Erythroblast (primary cell): ENCODE data around the gene OVOL1.
"Not testable (repeated sequence)": the region's sequence is repeated elsewhere in the genome, so short reads cannot be mapped to it uniquely, and the experiment has no call there.

ENCODE experiments used
- DNase-seq, 2 experiments: peaks; one replicate each; lab custom pipeline; 2025; lab: John Stamatoyannopoulos, UW
- GATA1 ChIP-seq: IDR thresholded peaks from 2 replicates; pipeline ENCODE4 v1.6.1; 2011; ENCODE audit warnings: low read depth, mild to moderate bottlenecking, control low read depth, low read length, moderate library complexity
- POLR2A ChIP-seq: IDR thresholded peaks from 2 replicates; pipeline ENCODE4 v1.6.1; 2011; ENCODE audit warnings: mild to moderate bottlenecking, low read length

Gene OVOL1

DNA sequence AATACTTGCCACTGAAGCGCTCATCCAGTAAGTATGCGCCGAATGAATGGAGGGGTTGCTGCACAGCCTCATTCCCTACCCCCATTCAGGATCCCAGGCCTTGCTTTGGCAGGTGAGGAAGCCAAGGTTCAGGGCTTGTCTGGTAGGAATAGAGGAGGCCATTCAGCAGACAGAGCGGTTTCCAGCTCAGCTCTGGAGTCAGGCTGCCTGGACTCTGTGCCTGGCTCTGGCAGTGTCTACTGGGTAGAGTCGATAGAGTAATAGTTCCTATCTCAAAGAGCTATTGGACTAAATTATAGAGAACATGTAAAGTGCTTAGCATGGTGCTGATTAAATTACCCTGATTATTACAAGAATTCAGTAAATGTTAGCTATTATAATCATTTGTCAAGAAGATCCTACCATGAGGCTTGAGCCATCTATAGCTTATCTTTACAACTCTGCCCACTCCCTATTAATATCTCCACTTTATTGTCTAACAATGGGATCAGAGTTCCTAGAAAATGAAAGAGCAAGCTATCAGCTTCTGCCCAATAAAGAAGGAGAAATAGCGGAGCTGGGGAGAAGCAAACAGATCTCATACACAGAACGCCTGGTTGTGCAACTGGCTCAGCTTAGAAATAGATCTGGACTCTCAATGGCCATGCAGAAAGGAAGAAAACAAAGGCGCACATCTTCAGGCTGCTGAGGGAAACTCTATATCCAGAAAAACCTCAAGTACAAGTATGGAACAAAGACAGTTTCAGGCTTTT, 40.3 kb downstream of the OVOL1 start:
- DNase-seq, result no peak
- no peak for TF ChIP-seq POLR2A
- no peak for TF ChIP-seq GATA1

DNA sequence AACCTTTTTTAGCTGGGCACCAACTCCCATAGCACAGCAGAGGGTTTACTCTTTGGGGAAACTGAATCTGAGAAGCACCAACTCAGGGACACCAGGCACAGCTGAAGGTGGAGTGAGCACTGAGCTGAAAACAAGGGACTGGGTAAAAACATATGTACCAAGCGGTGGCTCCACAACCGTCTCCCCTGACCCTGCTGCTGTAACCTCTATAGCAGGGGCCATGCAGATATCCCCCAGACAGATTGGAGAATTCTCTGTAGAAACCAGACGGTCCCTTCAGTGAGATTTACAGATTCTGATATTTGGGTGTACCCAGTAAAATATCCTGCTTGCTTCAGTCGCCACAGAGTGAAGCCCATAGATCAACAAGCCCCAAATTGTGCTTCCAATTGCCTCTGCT, 42.6 kb downstream of the OVOL1 start:
- no peak for DNase-seq
- TF ChIP-seq POLR2A, result no peak
- no peak for TF ChIP-seq GATA1

DNA sequence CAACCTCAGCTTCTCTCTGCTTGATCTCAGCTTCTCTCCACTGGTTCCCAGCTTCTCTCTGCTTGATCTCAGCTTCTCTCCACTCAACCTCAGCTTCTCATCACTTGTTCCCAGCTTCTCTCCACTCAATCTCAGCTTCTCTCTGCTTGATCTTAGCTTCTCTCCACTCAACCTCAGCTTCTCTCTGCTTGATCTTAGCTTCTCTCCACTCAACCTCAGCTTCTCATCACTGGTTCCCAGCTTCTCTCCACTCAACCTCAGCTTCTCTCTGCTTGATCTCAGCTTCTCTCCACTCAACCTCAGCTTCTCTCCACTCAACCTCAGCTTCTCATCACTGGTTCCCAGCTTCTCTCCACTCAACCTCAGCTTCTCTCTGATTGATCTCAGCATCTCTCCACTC, 45.4 kb downstream of the OVOL1 start:
- DNase-seq, result not testable (repeated sequence)

DNA sequence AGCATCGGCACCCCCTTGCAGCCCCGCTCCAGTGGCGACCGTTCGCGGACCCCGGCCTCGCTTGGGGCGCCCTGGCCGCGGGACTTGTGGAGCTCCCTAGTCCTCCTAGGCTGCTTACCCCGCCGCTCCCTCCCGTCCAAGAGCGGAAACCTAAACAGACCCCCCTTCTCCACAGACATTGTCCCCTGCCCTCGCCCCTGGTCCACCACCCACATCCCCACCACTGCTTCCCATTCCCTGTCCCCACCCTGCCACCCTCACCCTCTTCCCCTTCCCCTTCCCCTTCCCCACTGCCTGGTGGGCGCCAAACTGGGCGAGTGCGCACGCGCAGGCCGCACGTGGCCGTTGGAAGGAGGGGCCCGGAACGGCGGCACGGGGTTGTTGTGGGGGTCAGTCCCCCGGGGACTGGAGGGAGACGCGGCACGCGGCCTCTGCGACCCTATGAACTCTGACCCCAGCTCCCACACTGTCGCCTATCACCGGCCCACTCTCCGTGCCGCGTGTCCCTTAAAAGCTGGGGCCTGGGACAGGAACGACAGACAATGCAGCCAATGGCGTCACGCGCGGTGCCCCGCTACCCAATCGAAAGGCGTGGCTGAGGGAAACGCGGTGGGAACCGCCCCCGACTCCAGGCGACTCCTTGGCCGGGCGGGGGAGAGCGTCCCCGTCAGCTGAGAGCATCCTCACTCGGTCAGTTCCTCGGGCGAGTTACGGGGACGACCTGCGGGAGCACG, 46.6 kb downstream of the OVOL1 start, which contains the start of gene SNX32:
TSS of gene SNX32 (plus strand) at position 667 of the 734 bp plus-strand sequence. CDS start 103 bp downstream, outside the sequence.
- peak; percentile 95 to 97 for DNase-seq
- TF ChIP-seq GATA1, result no peak
- no peak for TF ChIP-seq POLR2A

DNA sequence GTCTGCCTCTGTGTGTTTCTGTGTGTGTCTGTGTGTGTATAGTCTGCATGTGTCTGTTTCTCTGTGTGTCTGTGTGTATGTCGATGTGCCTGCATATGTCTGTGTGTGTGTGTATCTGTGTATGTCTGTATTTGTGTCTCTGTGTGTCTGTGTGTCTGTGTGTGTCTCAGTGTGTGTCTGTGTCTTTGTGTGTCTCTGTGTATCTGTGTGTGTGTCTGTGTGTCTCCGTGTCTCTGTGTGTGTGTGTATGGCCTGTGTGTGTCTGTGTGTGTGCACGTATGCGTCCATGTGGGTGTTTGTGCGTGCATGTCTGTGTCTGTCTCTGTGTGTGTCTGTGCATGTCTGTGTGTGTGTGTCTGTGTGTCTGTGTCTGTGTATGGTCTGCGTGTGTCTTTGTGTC, 47.3 kb downstream of the OVOL1 start:
- DNase-seq, result peak in 1 of 2 experiments; percentile 40

DNA sequence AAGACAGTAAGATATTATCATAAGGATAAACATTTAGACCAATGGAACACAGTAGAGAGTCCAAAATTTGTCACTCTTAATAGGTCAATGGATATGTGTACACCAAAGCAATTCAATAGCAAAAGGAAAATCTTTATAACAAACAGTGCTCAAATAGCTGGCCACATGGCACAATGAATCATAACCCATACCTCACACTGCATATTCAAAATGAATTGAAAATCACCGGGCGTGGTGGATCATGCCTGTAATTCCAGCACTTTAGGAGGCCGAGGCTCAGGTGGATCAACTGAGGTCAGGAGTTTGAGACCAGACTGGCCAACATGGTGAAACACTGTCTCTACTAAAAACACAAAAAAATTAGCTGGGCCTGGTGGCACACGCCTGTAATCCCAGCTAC, 55.3 kb downstream of the OVOL1 start:
- no peak for DNase-seq

More for the DNA sequence above, 47.3 kb downstream of the OVOL1 start:
- TF ChIP-seq GATA1, result no peak
- TF ChIP-seq POLR2A, result no peak

GRCh38 chr11:65843811-65844210, 56.9 kb downstream of the OVOL1 start:
- TF ChIP-seq POLR2A, result no peak
- TF ChIP-seq GATA1, result no peak
- no peak for DNase-seq

More for the DNA sequence above, 55.3 kb downstream of the OVOL1 start:
- TF ChIP-seq POLR2A (no peak), GATA1 (no peak)

DNA sequence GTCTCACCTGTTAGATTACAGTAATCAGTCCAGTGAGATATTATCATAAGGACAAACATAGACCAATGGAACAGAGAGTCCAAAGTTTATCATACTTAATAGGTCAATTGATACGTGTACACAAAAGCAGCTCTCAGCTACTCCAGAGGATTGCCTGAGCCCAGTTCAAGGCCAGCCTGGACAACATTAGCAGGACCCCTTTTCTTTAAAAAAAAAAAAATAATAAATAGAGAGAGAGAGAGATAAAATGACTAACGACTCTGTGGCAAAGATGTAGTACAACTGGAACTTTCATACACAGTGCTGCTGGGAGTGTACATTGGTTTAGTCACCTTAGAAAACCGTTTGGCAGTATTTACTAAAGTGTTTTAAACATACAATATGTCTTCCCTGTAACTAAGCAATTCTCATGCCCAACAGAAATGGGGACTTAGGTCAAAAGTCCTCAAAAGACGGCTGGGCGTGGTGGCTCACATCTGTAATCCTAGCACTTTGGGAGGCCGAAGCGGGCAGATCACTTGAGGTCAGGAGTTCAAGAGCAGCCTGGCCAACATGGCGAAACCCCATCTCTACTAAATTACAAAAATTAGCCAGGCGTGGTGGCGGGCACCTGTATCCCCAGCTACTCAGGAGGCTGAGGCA, 57.5 kb downstream of the OVOL1 start:
- no peak for TF ChIP-seq GATA1
- no peak for TF ChIP-seq POLR2A
- no peak for DNase-seq
